ENCODE measurements around the gene EXOC7. TPM values are rescaled to one million over a fixed set of nuclear protein-coding genes. Genes with fewer than 3 reads are reported as not detected.

EXOC7 gene
- total and polyA plus RNA-seq, 8 donors: 31.8 to 280 (median 68.1) TPM

DNA sequence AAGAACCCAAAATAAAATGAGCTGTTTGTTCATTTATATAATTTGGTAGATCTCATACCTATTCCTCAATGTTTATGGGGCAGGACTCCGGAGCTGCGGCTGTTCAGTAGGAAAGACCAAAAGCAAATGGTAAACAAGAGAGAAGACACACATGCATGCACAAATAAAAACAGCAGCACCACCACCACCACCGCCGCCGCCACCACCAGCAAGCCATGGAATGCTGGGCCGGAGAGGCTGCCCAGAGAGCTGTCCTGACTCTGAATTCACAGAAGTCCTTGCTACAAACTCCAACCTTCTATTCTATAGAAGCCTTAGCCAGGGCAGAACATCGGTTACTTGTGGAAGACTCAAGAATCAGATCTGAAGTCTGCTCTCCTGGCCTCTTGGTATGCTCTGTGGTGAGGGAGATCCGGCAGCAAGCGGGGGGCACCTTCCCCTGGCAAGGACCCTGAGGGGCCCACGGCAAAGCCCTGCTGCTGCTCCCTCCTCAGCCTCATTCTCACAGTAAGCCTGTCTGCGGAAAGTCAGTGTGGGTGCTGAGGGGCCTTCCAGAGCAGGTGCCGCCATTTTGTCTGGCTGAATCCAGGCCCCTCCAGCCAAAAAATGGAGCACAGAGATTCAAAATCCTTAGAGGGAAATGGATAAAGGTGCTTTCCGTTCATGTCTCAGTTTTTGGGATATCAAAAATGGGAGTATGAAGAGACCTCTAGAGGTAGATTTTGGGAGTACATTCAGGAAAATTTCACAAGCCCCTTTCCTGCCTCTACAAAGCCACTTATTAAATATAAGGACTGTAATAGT is 43.8 kb upstream of the EXOC7 start:
- whole genome bisulfite sequencing, 5 donors: 75 to 81% (median 79%) methylated on average over 12 to 13 of the region's 13 CpGs
- Histone ChIP-seq H3K4me1 (peaks cover 0 to 36% (median 8%) of the 10 kb centered on the region in 4 donors), H3K36me3 (no peaks in the 10 kb centered on the region), H3K4me3 (no peak overlapping the region), H3K27me3 (no peaks in the 10 kb centered on the region), H3K9me3 (no peaks in the 10 kb centered on the region), H3K27ac (no peak overlapping the region)
- intact Hi-C loops (cut with DNase I; ENCODE audit: low total_unique reads): no loop called here
- peak in 1 of 2 donors; percentile 50 for DNase-seq
- no peak for TF ChIP-seq POLR2AphosphoS5 (IDR thresholded peaks at IDR 0.05)
- TF ChIP-seq, protein P1, sequence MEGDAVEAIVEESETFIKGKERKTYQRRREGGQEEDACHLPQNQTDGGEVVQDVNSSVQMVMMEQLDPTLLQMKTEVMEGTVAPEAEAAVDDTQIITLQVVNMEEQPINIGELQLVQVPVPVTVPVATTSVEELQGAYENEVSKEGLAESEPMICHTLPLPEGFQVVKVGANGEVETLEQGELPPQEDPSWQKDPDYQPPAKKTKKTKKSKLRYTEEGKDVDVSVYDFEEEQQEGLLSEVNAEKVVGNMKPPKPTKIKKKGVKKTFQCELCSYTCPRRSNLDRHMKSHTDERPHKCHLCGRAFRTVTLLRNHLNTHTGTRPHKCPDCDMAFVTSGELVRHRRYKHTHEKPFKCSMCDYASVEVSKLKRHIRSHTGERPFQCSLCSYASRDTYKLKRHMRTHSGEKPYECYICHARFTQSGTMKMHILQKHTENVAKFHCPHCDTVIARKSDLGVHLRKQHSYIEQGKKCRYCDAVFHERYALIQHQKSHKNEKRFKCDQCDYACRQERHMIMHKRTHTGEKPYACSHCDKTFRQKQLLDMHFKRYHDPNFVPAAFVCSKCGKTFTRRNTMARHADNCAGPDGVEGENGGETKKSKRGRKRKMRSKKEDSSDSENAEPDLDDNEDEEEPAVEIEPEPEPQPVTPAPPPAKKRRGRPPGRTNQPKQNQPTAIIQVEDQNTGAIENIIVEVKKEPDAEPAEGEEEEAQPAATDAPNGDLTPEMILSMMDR (IDR thresholded peaks at IDR 0.05): peak in 5 of 7 experiments; percentile 44 to 54 (median 48)

DNA sequence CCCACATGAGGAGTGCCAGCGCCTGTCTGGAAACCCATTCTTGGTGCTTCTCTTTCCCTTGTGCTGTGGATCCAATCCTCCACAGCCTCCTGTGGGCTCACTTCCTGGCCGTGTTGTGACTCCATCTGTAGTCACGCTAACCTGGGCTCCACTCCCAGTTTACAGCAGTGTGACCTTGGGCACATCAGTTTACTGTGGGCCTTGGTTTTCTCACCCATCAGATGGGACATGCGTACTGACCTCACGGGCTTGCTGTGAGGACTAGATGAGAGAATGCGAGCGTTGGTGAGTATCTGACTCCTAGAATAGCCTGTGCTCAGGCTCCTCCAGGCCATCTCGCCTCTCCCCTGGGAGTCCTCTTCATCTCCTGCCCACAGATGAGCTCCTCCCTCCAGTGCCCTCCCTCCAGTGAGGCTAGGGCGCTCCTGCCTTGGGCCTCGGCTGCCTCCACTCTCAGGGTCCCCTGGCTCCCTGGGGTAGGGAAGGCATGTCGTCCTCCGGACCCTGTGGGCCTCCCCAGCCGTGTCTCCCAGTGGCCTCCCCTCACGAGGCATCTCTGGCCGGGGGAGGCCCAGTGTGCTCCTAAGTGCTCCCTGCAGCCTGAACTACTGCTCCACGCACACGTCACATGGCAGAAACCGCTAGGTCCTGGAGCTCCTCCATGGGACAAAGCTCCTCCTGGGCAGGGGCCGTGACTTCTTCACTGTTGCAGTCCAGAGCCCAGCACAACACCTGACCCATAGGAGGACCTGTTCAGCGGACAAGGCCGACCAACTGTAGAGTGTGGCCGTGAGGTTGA is 42.7 kb upstream of the EXOC7 start:
- H3K27ac ChIP-seq: peak overlapping the region; percentile 37 to 67 (median 57)
- WGBS, 5 donors: 88 to 93% (median 91%) methylated on average over 9 to 22 of the region's 22 CpGs

DNA sequence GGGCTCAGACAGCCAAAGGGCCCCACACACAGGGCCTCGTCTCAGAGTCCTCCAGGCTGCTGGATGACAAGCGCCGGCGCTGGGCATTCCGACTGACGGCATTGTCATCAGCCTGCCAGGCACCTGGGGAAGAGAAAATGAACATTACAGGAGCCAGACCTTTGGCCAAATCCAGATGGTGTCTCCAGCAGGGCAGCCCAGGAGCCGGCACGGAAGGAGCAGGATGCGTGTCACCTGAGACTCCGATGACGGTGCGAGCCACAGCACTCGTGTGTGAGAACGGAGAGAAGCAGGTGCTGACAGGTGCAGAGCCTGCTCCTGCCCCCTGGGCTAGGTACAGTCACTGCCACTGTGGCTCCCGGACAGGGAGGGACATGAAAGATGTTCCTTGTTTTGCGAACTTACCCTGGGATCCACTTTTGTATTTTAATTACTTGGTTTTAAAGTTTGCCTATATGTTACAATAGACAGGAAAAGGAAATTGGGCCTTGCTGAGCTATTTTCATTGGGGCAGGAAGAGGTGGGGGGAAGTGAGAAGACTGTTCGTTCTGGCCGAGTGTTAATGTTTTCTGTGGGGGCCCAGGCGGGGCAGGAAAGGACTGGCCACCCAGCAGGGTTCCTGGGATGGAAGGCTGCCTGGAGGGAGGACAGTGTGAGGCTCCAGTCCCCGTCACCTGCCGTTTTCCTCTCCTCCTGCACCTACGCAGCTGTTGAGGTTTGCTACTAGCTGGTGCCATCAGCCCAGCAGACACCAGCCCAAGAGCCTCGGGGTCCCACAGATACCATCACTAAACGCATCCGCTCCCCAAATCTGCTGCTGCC is 41.9 kb upstream of the EXOC7 start:
- H3K27me3 ChIP-seq: peaks cover 0 to 7% (median 5%) of the 10 kb centered on the region in 3 donors
- 74 to 82% (median 79%) methylated on average over 25 of the region's 25 CpGs for WGBS, 5 donors
- intact Hi-C loops (cut with DNase I; ENCODE audit: low total_unique reads): no loop called here
- no peak overlapping the region for H3K4me3 ChIP-seq
- no peaks in the 10 kb centered on the region for H3K36me3 ChIP-seq
- peak in 1 of 2 donors; percentile 45 for DNase-seq
- H3K9me3 ChIP-seq: no peaks in the 10 kb centered on the region
- peak overlapping the region; percentile 37 to 67 (median 57) for H3K27ac ChIP-seq
- no peak for TF ChIP-seq POLR2AphosphoS5 (IDR thresholded peaks at IDR 0.05)
- TF ChIP-seq, protein P1 (IDR thresholded peaks at IDR 0.05): no peak
- TF ChIP-seq EP300 (IDR thresholded peaks at IDR 0.05): no peak
- TF ChIP-seq POLR2A (IDR thresholded peaks at IDR 0.05): no peak
- peaks cover 12 to 48% (median 21%) of the 10 kb centered on the region in 4 donors for H3K4me1 ChIP-seq

More for the DNA sequence above, 42.7 kb upstream of the EXOC7 start:
- Histone ChIP-seq H3K9me3 (no peaks in the 10 kb centered on the region), H3K27me3 (no peaks in the 10 kb centered on the region), H3K4me3 (no peak overlapping the region), H3K4me1 (peaks cover 5 to 46% (median 16%) of the 10 kb centered on the region in 4 donors), H3K36me3 (no peaks in the 10 kb centered on the region)
- intact Hi-C loops (cut with DNase I; ENCODE audit: low total_unique reads): no loop called here
- TF ChIP-seq, protein P1 (IDR thresholded peaks at IDR 0.05): no peak
- TF ChIP-seq POLR2A (IDR thresholded peaks at IDR 0.05) (no peak), POLR2AphosphoS5 (IDR thresholded peaks at IDR 0.05) (no peak), EP300 (IDR thresholded peaks at IDR 0.05) (no peak)
- no peak for DNase-seq

DNA sequence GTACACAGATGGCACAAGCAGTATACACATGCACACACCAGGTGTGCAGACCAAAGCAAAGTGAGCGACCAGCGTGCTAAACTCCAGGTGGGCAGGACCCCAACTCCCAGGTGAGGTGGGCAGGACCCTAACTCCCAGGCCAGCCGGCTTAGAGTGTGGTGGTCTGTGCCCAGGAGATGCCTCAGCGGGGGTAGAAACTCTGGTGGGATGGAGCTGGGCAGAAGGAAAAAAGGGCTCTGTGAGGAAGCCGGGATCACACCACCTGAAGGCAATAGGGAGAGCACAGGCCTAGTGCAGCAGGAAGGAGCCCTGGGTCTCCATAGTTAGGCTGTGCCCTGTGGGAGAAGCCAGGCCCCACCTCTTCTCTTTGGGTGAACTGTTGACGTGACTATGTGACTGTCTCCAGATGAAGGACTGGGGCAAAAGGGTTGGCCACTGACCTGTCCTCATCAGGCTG is 39.0 kb upstream of the EXOC7 start:
- Histone ChIP-seq H3K36me3 (no peaks in the 10 kb centered on the region), H3K4me3 (no peak overlapping the region), H3K27me3 (peaks cover 0 to 35% (median 34%) of the 10 kb centered on the region in 3 donors), H3K4me1 (peaks cover 24 to 65% (median 36%) of the 10 kb centered on the region in 4 donors), H3K9me3 (no peaks in the 10 kb centered on the region), H3K27ac (no peak overlapping the region)
- no peak for DNase-seq
- TF ChIP-seq EP300 (IDR thresholded peaks at IDR 0.05) (no peak), POLR2AphosphoS5 (IDR thresholded peaks at IDR 0.05) (no peak), POLR2A (IDR thresholded peaks at IDR 0.05) (no peak)
- TF ChIP-seq, protein P1 (IDR thresholded peaks at IDR 0.05): no peak
- WGBS, 5 donors: 88 to 96% (median 92%) methylated on average over 6 of the region's 6 CpGs
- intact Hi-C loops (cut with DNase I; ENCODE audit: low total_unique reads): no loop called here
